ENCODE data around the gene CREB1. TPM values are rescaled to one million over a fixed set of nuclear protein-coding genes. Genes with fewer than 3 reads are reported as not detected.

CREB1 gene
- total RNA-seq, 1 donor from 2014 or later, result 164 TPM

DNA sequence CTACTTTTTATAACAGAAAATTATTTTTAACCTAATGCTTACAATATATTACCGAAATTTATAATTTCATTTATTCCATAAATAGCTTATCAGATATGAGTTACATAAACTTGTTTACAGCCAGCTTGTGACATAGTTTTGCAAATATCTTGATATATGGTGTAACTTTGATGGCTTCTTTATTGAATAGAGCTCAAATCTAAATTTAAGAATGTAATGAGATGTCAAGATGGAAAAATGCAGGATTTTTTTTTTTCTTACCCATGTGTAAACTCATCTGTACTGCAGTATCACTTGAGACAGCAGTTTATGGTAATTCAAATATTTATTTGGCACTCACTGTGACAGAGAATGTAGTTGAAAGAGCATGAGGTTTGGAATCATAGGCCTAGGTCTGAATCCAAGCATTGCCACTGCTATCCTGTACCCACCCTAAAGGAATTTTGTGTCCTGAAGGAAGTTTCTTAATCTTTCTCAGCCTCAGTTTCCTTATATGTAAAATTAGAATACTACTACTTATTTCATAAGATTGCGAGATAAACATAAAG, 3.8 kb downstream of the CREB1 start:
- Histone ChIP-seq H3K9me3 (ENCODE audit: low read depth) (no peaks in the 10 kb centered on the region), H2AFZ (replicated peaks) (no peak overlapping the region), H3F3A (ENCODE audit: low read depth) (peaks cover 12% of the 10 kb centered on the region), H3K27ac (no peak overlapping the region), H3K4me2 (no peak overlapping the region), H3K9ac (no peak overlapping the region), H3K27me3 (peaks cover 9% of the 10 kb centered on the region), H3K4me3 (no peak overlapping the region), H4K20me1 (ENCODE audit: low read depth) (peaks cover 77% of the 10 kb centered on the region), H3K79me2 (ENCODE audit: low read depth) (peaks cover 84% of the 10 kb centered on the region), H3K4me1 (peaks cover 21% of the 10 kb centered on the region), H3K36me3 (peaks cover 9% of the 10 kb centered on the region)
- Mint-ChIP-seq H3K36me3 (peaks cover 26% of the 10 kb centered on the region), H3K27ac (no peak overlapping the region), H3K4me1 (peaks cover 26% of the 10 kb centered on the region), H3K9me3 (peaks cover 3% of the 10 kb centered on the region), H3K27me3 (ENCODE audit: insufficient read depth, low read depth) (peaks cover 8% of the 10 kb centered on the region), H3K4me3 (no peak overlapping the region)
- no peak for TF ChIP-seq EZH2 (IDR thresholded peaks at IDR 0.05)
- TF ChIP-seq, protein P1, sequence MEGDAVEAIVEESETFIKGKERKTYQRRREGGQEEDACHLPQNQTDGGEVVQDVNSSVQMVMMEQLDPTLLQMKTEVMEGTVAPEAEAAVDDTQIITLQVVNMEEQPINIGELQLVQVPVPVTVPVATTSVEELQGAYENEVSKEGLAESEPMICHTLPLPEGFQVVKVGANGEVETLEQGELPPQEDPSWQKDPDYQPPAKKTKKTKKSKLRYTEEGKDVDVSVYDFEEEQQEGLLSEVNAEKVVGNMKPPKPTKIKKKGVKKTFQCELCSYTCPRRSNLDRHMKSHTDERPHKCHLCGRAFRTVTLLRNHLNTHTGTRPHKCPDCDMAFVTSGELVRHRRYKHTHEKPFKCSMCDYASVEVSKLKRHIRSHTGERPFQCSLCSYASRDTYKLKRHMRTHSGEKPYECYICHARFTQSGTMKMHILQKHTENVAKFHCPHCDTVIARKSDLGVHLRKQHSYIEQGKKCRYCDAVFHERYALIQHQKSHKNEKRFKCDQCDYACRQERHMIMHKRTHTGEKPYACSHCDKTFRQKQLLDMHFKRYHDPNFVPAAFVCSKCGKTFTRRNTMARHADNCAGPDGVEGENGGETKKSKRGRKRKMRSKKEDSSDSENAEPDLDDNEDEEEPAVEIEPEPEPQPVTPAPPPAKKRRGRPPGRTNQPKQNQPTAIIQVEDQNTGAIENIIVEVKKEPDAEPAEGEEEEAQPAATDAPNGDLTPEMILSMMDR (IDR thresholded peaks at IDR 0.05), result no peak
- TF ChIP-seq EZH2phosphoT487 (IDR thresholded peaks at IDR 0.05), result no peak
- no peak for DNase-seq (ENCODE audit: low spot score)

DNA sequence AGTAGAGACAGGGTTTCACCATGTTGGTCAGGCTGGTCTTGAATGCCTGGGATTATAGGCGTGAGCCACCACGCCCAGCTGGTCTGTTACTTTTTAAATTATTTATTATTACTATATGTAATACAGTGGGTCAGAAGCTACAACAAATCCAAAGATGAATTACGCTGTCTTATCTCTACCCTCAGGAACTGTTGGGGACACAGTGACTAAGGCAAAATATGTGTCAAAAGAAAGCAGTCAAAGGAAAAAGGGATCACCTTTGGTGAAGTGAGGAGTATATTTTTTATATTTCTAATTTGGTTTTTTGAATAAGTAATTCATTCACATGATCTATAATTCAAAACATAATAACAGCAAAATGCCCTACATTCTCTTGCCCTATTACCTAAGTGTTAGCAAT, 4.7 kb downstream of the CREB1 start:
- no peak overlapping the region for H2AFZ ChIP-seq (replicated peaks)
- peaks cover 28% of the 10 kb centered on the region for H3K36me3 Mint-ChIP-seq

DNA sequence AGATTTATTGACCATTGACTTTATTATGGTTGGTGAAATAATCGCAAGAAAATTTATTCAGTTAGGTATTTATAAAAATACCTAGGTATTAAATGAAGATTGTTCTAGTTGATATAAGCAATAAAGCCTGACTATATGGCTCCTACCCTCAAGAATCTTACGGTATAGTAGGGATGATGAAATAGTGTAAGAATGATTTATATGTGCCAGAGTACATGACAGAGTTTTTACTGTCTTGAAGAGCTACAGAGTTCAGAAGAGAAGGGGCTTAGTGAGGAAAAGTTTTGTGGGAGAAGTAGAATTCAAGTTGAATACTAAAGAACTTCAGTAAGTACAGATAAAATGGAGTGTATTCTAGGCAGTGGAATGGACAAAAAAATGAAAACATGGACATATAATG, 9.7 kb downstream of the CREB1 start:
- H2AFZ ChIP-seq (replicated peaks), result no peak overlapping the region
- H3K4me3 Mint-ChIP-seq, result no peak overlapping the region
- H3K4me2 ChIP-seq, result no peak overlapping the region
- no peak overlapping the region for H3K9ac ChIP-seq
- H3K4me1 ChIP-seq, result no peaks in the 10 kb centered on the region
- no peak for DNase-seq (ENCODE audit: low spot score)
- H3K27ac Mint-ChIP-seq, result no peak overlapping the region
- peaks cover 100% of the 10 kb centered on the region for H3K79me2 ChIP-seq (ENCODE audit: low read depth)
- H3K27me3 ChIP-seq, result no peaks in the 10 kb centered on the region
- peaks cover 93% of the 10 kb centered on the region for H4K20me1 ChIP-seq (ENCODE audit: low read depth)
- no peak for TF ChIP-seq EZH2 (IDR thresholded peaks at IDR 0.05)
- TF ChIP-seq, protein P1 (IDR thresholded peaks at IDR 0.05), result no peak
- TF ChIP-seq EZH2phosphoT487 (IDR thresholded peaks at IDR 0.05), result no peak
- H3K36me3 Mint-ChIP-seq, result peaks cover 53% of the 10 kb centered on the region
- no peaks in the 10 kb centered on the region for H3K9me3 ChIP-seq (ENCODE audit: low read depth)
- H3F3A ChIP-seq (ENCODE audit: low read depth), result peaks cover 11% of the 10 kb centered on the region
- H3K9me3 Mint-ChIP-seq, result peaks cover 13% of the 10 kb centered on the region
- H3K4me3 ChIP-seq, result no peak overlapping the region
- H3K27me3 Mint-ChIP-seq (ENCODE audit: insufficient read depth, low read depth), result peaks cover 2% of the 10 kb centered on the region
- no peak overlapping the region for H3K27ac ChIP-seq
- peaks cover 13% of the 10 kb centered on the region for H3K36me3 ChIP-seq
- H3K4me1 Mint-ChIP-seq, result no peaks in the 10 kb centered on the region

More for the DNA sequence above, 4.7 kb downstream of the CREB1 start:
- H3K9ac ChIP-seq, result no peak overlapping the region
- TF ChIP-seq, protein P1 (IDR thresholded peaks at IDR 0.05), result no peak
- TF ChIP-seq EZH2phosphoT487 (IDR thresholded peaks at IDR 0.05) (no peak), EZH2 (IDR thresholded peaks at IDR 0.05) (no peak)
- H3K4me1 ChIP-seq, result peaks cover 21% of the 10 kb centered on the region
- Mint-ChIP-seq H3K9me3 (peaks cover 3% of the 10 kb centered on the region), H3K4me1 (peaks cover 23% of the 10 kb centered on the region), H3K4me3 (no peak overlapping the region), H3K27ac (no peak overlapping the region), H3K27me3 (ENCODE audit: insufficient read depth, low read depth) (peaks cover 8% of the 10 kb centered on the region)
- peaks cover 14% of the 10 kb centered on the region for H3F3A ChIP-seq (ENCODE audit: low read depth)
- DNase-seq (ENCODE audit: low spot score), result no peak
- no peak overlapping the region for H3K27ac ChIP-seq
- H3K36me3 ChIP-seq, result peaks cover 9% of the 10 kb centered on the region
- peaks cover 85% of the 10 kb centered on the region for H4K20me1 ChIP-seq (ENCODE audit: low read depth)
- no peaks in the 10 kb centered on the region for H3K27me3 ChIP-seq
- no peak overlapping the region for H3K4me3 ChIP-seq
- H3K9me3 ChIP-seq (ENCODE audit: low read depth), result no peaks in the 10 kb centered on the region
- H3K79me2 ChIP-seq (ENCODE audit: low read depth), result peaks cover 93% of the 10 kb centered on the region
- H3K4me2 ChIP-seq, result no peak overlapping the region

All from neural progenitor cell (in vitro differentiated cells).